HEK293 (cell line): ENCODE measurements around the gene FRMD4B.

ENCODE experiments used
- CTCF ChIA-PET: fragments of 350-600 bp; formaldehyde crosslinking; extraction: SDS; loops from one replicate; lab custom pipeline; 2021; ENCODE audit warnings: antibody characterized with exemption; lab: Yijun Ruan, JAX
- POLR2A ChIA-PET: fragments of 300-600 bp; formaldehyde crosslinking; extraction: SDS; loops from one replicate; lab custom pipeline; 2020; ENCODE audit warnings: antibody characterized with exemption, inconsistent platforms; lab: Yijun Ruan, JAX
- H3K27ac ChIP-seq: fragments of 200-500 bp; sonication (Bioruptor generic); 2 replicates; pipeline ENCODE4 v1.5.1; 2014; ENCODE audit warnings: low read depth, low read length, control low read depth, inconsistent platforms; ENCODE audit errors: extremely low read depth
- H3K36me3 ChIP-seq, 2 experiments: fragments of 200-500 bp in 1 of 2; sonication (Bioruptor generic) in 1 of 2; 1 replicate in 1 of 2; 2 replicates in 1 of 2; pipeline ENCODE4 v1.5.1; 2014 to 2017; ENCODE audit warnings: inconsistent platforms in 2 of 2, low read length in 2 of 2; ENCODE audit not compliant: control insufficient read depth in 2 of 2, insufficient read depth in 1 of 2
- H3K4me1 ChIP-seq: fragments of 200-500 bp; sonication (Bioruptor generic); 2 replicates; pipeline ENCODE4 v1.5.1; 2014; ENCODE audit warnings: mild to moderate bottlenecking, low read length, inconsistent platforms; ENCODE audit not compliant: control insufficient read depth, insufficient read depth
- H3K4me3 ChIP-seq: 2 replicates; pipeline ENCODE4 v1.5.1; 2011; ENCODE audit warnings: low read depth, mild to moderate bottlenecking, control low read depth, low read length, moderate library complexity
- H3K9me3 ChIP-seq: fragments of 200-500 bp; sonication (Bioruptor generic); 2 replicates; pipeline ENCODE4 v1.5.1; 2014; ENCODE audit warnings: low read depth, low read length, inconsistent platforms; ENCODE audit not compliant: control insufficient read depth, insufficient read depth
- HOXA7 ChIP-seq: sonication (generic); formaldehyde crosslinking; IDR thresholded peaks from 2 replicates; pipeline ENCODE4 v1.8.1; 2022; ENCODE audit warnings: missing genetic modification reagents, borderline replicate concordance
- RBAK ChIP-seq: fragments of 450-650 bp; formaldehyde crosslinking; IDR thresholded peaks from 2 replicates; pipeline ENCODE4 v1.5.1; 2016; ENCODE audit warnings: missing biosample characterization, missing genetic modification characterization
- SALL2 ChIP-seq: fragments of 450-650 bp; formaldehyde crosslinking; IDR thresholded peaks from 2 replicates; pipeline ENCODE4 v1.5.0; 2017; ENCODE audit warnings: missing biosample characterization, mild to moderate bottlenecking, missing genetic modification characterization, borderline replicate concordance
- SCRT1 ChIP-seq: fragments of 450-650 bp; formaldehyde crosslinking; IDR thresholded peaks from 2 replicates; pipeline ENCODE4 v1.5.1; 2016; ENCODE audit warnings: missing biosample characterization, missing genetic modification characterization, borderline replicate concordance
- SETDB1 ChIP-seq: IDR thresholded peaks from one replicate; pipeline ENCODE4 v1.6.1; 2017; ENCODE audit warnings: mild to moderate bottlenecking, low read length, moderate library complexity, mixed read lengths; ENCODE audit not compliant: insufficient read length
- SP7 ChIP-seq: fragments of 450-650 bp; formaldehyde crosslinking; IDR thresholded peaks from 2 replicates; pipeline ENCODE4 v1.5.1; 2016; ENCODE audit warnings: missing biosample characterization, missing genetic modification characterization
- ZBTB17 ChIP-seq: fragments of 450-650 bp; formaldehyde crosslinking; IDR thresholded peaks from 2 replicates; pipeline ENCODE4 v1.5.1; 2016; ENCODE audit warnings: missing biosample characterization, missing genetic modification characterization
- ZBTB20 ChIP-seq: fragments of 450-650 bp; formaldehyde crosslinking; IDR thresholded peaks from 2 replicates; pipeline ENCODE4 v1.5.1; 2016; ENCODE audit warnings: missing biosample characterization, missing genetic modification characterization
- ZBTB21 ChIP-seq: fragments of 450-650 bp; formaldehyde crosslinking; IDR thresholded peaks from 2 replicates; pipeline ENCODE4 v1.5.1; 2017; ENCODE audit warnings: missing biosample characterization, missing genetic modification characterization
- ZBTB48 ChIP-seq: fragments of 450-650 bp; formaldehyde crosslinking; IDR thresholded peaks from 2 replicates; pipeline ENCODE4 v1.5.1; 2016; ENCODE audit warnings: missing biosample characterization, missing genetic modification characterization
- ZNF140 ChIP-seq: fragments of 450-650 bp; formaldehyde crosslinking; IDR thresholded peaks from 2 replicates; pipeline ENCODE4 v1.5.1; 2016; ENCODE audit warnings: missing biosample characterization, missing genetic modification characterization
- ZNF2 ChIP-seq: fragments of 450-650 bp; formaldehyde crosslinking; IDR thresholded peaks from 2 replicates; pipeline ENCODE4 v1.5.1; 2016; ENCODE audit warnings: missing biosample characterization, missing genetic modification characterization
- ZNF266 ChIP-seq: fragments of 450-650 bp; formaldehyde crosslinking; IDR thresholded peaks from 2 replicates; pipeline ENCODE4 v1.5.1; 2016; ENCODE audit warnings: missing biosample characterization, missing genetic modification characterization, low read depth
- ZNF433 ChIP-seq: fragments of 450-650 bp; formaldehyde crosslinking; IDR thresholded peaks from 2 replicates; pipeline ENCODE4 v1.5.1; 2016; ENCODE audit warnings: missing biosample characterization, missing genetic modification characterization, low read depth
- ZNF473 ChIP-seq: fragments of 450-650 bp; formaldehyde crosslinking; IDR thresholded peaks from 2 replicates; pipeline ENCODE4 v1.5.1; 2017; ENCODE audit warnings: missing biosample characterization, missing genetic modification characterization
- ZNF521 ChIP-seq: fragments of 450-650 bp; formaldehyde crosslinking; IDR thresholded peaks from 2 replicates; pipeline ENCODE4 v1.5.1; 2017; ENCODE audit warnings: missing biosample characterization, mild to moderate bottlenecking, missing genetic modification characterization
- ZNF529 ChIP-seq: fragments of 450-650 bp; formaldehyde crosslinking; IDR thresholded peaks from 2 replicates; pipeline ENCODE4 v1.5.1; 2017; ENCODE audit warnings: missing genetic modification characterization, missing biosample characterization; ENCODE audit not compliant: insufficient replicate concordance
- ZNF560 ChIP-seq: fragments of 450-650 bp; formaldehyde crosslinking; IDR thresholded peaks from 2 replicates; pipeline ENCODE4 v1.5.1; 2017; ENCODE audit warnings: missing biosample characterization, missing genetic modification characterization, borderline replicate concordance
- TF ChIP-seq, protein P1 (sequence below): fragments of 450-650 bp; formaldehyde crosslinking; IDR thresholded peaks from 2 replicates; pipeline ENCODE4 v1.5.1; 2016; ENCODE audit warnings: missing biosample characterization, missing genetic modification characterization, borderline replicate concordance
- TF ChIP-seq, protein P2 (sequence below): fragments of 450-650 bp; formaldehyde crosslinking; IDR thresholded peaks from 2 replicates; pipeline ENCODE4; 2016; ENCODE audit warnings: missing biosample characterization, missing genetic modification characterization
- TF ChIP-seq, protein P3 (sequence below): fragments of 450-650 bp; formaldehyde crosslinking; IDR thresholded peaks from 2 replicates; pipeline ENCODE4 v1.5.1; 2017; ENCODE audit warnings: missing biosample characterization, missing genetic modification characterization
- TF ChIP-seq, protein P4 (sequence below): fragments of 450-650 bp; formaldehyde crosslinking; IDR thresholded peaks from 2 replicates; pipeline ENCODE4 v1.5.1; 2017; ENCODE audit warnings: missing biosample characterization, missing genetic modification characterization
- TF ChIP-seq, protein P5 (sequence below): fragments of 450-650 bp; formaldehyde crosslinking; IDR thresholded peaks from 2 replicates; pipeline ENCODE4 v1.5.1; 2016; ENCODE audit warnings: missing biosample characterization, missing genetic modification characterization

The FRMD4B gene

DNA sequence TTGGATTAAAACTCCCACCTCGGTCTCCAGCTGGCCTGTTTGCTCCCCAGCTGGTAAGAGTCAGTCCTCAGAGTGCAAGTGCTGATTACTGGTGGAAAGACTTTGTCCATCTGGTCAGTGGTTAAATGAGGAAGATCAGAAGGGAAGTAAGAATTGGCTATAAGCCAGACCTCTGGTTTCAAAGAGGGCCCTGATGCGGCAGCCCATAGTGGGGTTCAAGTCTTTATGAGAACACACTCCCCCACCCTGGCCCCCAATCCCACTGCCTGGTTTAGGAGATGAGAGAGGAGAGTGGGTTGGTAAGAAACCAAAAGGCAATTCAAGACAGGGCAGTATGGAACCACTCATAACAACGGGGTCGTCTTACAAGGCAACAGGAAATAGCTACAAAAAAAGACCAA lies 65.0 kb downstream of the FRMD4B start:
- ChIA-PET CTCF (interaction anchor here (0.5 to 3.1 kb wide), 4 partner anchors 10 to 701 kb away, joined by 3 to 16 read pairs (median 4); no protein-coding TSS in a partner anchor), POLR2A (no interaction called here)
- Histone ChIP-seq H3K9me3 (no peaks in the 10 kb centered on the region), H3K4me1 (no peaks in the 10 kb centered on the region), H3K4me3 (no peak overlapping the region), H3K27ac (no peak overlapping the region), H3K36me3 (no peaks in the 10 kb centered on the region)
- TF ChIP-seq ZNF266 (tag by site-specific recombination) (no peak), ZBTB48 (tag by site-specific recombination) (no peak), ZNF529 (tag by site-specific recombination) (no peak), SETDB1 (no peak), ZNF433 (no peak), ZNF140 (no peak), ZNF521 (tag by site-specific recombination) (no peak), ZBTB17 (tag by site-specific recombination) (no peak), SP7 (tag by site-specific recombination) (no peak), HOXA7 (no peak), ZNF2 (tag by site-specific recombination) (no peak), SCRT1 (tag by site-specific recombination) (no peak)
- TF ChIP-seq, protein P1, sequence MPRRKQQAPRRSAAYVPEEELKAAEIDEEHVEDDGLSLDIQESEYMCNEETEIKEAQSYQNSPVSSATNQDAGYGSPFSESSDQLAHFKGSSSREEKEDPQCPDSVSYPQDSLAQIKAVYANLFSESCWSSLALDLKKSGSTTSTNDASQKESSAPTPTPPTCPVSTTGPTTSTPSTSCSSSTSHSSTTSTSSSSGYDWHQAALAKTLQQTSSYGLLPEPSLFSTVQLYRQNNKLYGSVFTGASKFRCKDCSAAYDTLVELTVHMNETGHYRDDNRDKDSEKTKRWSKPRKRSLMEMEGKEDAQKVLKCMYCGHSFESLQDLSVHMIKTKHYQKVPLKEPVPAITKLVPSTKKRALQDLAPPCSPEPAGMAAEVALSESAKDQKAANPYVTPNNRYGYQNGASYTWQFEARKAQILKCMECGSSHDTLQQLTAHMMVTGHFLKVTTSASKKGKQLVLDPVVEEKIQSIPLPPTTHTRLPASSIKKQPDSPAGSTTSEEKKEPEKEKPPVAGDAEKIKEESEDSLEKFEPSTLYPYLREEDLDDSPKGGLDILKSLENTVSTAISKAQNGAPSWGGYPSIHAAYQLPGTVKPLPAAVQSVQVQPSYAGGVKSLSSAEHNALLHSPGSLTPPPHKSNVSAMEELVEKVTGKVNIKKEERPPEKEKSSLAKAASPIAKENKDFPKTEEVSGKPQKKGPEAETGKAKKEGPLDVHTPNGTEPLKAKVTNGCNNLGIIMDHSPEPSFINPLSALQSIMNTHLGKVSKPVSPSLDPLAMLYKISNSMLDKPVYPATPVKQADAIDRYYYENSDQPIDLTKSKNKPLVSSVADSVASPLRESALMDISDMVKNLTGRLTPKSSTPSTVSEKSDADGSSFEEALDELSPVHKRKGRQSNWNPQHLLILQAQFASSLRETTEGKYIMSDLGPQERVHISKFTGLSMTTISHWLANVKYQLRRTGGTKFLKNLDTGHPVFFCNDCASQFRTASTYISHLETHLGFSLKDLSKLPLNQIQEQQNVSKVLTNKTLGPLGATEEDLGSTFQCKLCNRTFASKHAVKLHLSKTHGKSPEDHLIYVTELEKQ (tag by site-specific recombination), result no peak

DNA sequence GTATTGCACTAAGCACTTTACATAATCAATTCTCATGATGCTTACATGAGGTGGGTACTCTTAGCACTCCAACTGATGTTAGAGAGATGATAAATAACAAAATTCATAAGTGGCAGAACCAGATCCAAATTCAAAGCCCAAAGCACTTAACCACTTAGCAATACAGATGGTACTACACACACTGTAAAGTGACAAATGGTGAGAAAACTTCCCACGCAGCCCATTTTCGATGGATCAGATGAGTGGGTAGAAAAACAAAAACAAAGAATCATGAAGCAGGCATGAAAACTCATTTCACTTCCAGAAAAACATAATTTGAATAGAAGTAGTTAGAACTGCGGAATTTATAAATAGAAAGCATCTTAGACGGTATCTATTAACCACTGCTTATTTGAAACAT lies 66.2 kb downstream of the FRMD4B start:
- H3K4me1 ChIP-seq, result no peaks in the 10 kb centered on the region
- TF ChIP-seq ZNF266 (tag by site-specific recombination) (no peak), RBAK (no peak), ZNF560 (tag by site-specific recombination) (no peak), ZNF473 (tag by site-specific recombination) (no peak), ZBTB20 (tag by site-specific recombination) (no peak), ZBTB17 (tag by site-specific recombination) (no peak), ZBTB21 (tag by site-specific recombination) (no peak), SALL2 (tag by site-specific recombination) (no peak), SETDB1 (no peak)
- TF ChIP-seq, protein P2, sequence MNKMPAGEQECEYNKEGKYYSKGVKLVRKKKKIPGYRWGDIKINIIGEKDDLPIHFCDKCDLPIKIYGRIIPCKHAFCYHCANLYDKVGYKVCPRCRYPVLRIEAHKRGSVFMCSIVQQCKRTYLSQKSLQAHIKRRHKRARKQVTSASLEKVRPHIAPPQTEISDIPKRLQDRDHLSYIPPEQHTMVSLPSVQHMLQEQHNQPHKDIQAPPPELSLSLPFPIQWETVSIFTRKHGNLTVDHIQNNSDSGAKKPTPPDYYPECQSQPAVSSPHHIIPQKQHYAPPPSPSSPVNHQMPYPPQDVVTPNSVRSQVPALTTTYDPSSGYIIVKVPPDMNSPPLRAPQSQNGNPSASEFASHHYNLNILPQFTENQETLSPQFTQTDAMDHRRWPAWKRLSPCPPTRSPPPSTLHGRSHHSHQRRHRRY (tag by site-specific recombination), result no peak
- TF ChIP-seq, protein P3, sequence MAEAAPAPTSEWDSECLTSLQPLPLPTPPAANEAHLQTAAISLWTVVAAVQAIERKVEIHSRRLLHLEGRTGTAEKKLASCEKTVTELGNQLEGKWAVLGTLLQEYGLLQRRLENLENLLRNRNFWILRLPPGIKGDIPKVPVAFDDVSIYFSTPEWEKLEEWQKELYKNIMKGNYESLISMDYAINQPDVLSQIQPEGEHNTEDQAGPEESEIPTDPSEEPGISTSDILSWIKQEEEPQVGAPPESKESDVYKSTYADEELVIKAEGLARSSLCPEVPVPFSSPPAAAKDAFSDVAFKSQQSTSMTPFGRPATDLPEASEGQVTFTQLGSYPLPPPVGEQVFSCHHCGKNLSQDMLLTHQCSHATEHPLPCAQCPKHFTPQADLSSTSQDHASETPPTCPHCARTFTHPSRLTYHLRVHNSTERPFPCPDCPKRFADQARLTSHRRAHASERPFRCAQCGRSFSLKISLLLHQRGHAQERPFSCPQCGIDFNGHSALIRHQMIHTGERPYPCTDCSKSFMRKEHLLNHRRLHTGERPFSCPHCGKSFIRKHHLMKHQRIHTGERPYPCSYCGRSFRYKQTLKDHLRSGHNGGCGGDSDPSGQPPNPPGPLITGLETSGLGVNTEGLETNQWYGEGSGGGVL (tag by site-specific recombination), result no peak
- TF ChIP-seq, protein P4, sequence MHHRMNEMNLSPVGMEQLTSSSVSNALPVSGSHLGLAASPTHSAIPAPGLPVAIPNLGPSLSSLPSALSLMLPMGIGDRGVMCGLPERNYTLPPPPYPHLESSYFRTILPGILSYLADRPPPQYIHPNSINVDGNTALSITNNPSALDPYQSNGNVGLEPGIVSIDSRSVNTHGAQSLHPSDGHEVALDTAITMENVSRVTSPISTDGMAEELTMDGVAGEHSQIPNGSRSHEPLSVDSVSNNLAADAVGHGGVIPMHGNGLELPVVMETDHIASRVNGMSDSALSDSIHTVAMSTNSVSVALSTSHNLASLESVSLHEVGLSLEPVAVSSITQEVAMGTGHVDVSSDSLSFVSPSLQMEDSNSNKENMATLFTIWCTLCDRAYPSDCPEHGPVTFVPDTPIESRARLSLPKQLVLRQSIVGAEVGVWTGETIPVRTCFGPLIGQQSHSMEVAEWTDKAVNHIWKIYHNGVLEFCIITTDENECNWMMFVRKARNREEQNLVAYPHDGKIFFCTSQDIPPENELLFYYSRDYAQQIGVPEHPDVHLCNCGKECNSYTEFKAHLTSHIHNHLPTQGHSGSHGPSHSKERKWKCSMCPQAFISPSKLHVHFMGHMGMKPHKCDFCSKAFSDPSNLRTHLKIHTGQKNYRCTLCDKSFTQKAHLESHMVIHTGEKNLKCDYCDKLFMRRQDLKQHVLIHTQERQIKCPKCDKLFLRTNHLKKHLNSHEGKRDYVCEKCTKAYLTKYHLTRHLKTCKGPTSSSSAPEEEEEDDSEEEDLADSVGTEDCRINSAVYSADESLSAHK, result no peak
- TF ChIP-seq, protein P5, sequence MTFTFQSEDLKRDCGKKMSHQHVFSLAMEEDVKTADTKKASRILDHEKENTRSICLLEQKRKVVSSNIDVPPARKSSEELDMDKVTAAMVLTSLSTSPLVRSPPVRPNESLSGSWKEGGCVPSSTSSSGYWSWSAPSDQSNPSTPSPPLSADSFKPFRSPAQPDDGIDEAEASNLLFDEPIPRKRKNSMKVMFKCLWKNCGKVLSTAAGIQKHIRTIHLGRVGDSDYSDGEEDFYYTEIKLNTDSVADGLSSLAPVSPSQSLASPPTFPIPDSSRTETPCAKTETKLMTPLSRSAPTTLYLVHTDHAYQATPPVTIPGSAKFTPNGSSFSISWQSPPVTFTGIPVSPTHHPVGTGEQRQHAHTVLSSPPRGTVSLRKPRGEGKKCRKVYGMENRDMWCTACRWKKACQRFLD (tag by site-specific recombination), result no peak
- TF ChIP-seq, all 188 proteins: peak for 0
- H3K9me3 ChIP-seq, result no peaks in the 10 kb centered on the region
- CTCF ChIA-PET, result interaction anchor here (1.6 to 4.4 kb wide), 3 partner anchors 10 to 158 kb away, joined by 4 to 21 read pairs (median 5); no protein-coding TSS in a partner anchor
- POLR2A ChIA-PET, result no interaction called here
- H3K27ac ChIP-seq, result no peak overlapping the region
- H3K36me3 ChIP-seq, result no peaks in the 10 kb centered on the region
- no peak overlapping the region for H3K4me3 ChIP-seq
